HepG2 (cell line): ENCODE data around the gene NLRP6. TPM values are rescaled to one million over a fixed set of nuclear protein-coding genes. Genes with fewer than 3 reads are reported as not detected.

Source experiments
- ATAC-seq: fragments of 200-7000 bp; cut with Tn5 transposase; 3 replicates; pipeline ENCODE4 v1.9.1; 2020; ENCODE audit warnings: mild to moderate bottlenecking, moderate library complexity
- BruUV-seq: library from RNA; stranded (reverse); fragments of 400-500 nt; replicated peaks from 2 replicates; lab custom pipeline; 2021; lab: Mats Ljungman, UMichigan
- CTCF ChIA-PET: fragments of 300-600 bp; formaldehyde crosslinking; extraction: SDS; loops from one replicate; lab custom pipeline; 2021; ENCODE audit warnings: low total read pairs, inconsistent platforms, low intra/inter-chr PET ratio; lab: Yijun Ruan, JAX
- POLR2A ChIA-PET: fragments of 350-600 bp; sonication (Branson Sonifier 250); formaldehyde crosslinking; loops from one replicate; lab custom pipeline; 2020; ENCODE audit warnings: antibody characterized with exemption, inconsistent platforms; lab: Yijun Ruan, JAX
- DNase-seq: peaks from one replicate; pipeline ENCODE4 v3.0.0-alpha.2; 2015; ENCODE audit warnings: low spot score
- FAIRE-seq: peaks from 3 replicates; lab custom pipeline; 2011; peaks lifted over from hg19 to GRCh38; lab: Jason Lieb, UNC
- H2AFZ ChIP-seq: one replicate; pipeline ENCODE4 v1.6.1; 2011; ENCODE audit warnings: low read length, inconsistent platforms
- H3K27ac ChIP-seq: fragments of 300-600 bp; 3 replicates; pipeline ENCODE4 v1.8.0; 2011; ENCODE audit warnings: mixed run types, mild to moderate bottlenecking, mixed read lengths, low read length, inconsistent platforms; ENCODE audit not compliant: insufficient read depth; ENCODE audit errors: extremely low read length
- H3K27me3 ChIP-seq, 2 experiments: fragments of 200-600 bp in 1 of 2; 2 replicates in 1 of 2; 3 replicates in 1 of 2; pipeline versions ENCODE4 v1.6.0 to v1.8.0; 2011; ENCODE audit warnings: low read length in 2 of 2, mild to moderate bottlenecking in 2 of 2, moderate library complexity in 2 of 2, inconsistent platforms in 1 of 2; ENCODE audit not compliant: insufficient read depth in 2 of 2, control insufficient read depth in 1 of 2
- H3K36me3 ChIP-seq, 2 experiments: fragments of 200-600 bp in 1 of 2; replicated peaks in 1 of 2; 2 replicates in 1 of 2; 3 replicates in 1 of 2; pipeline versions ENCODE4 v1.5.1 to v1.8.0; 2011; ENCODE audit warnings: low read length in 2 of 2, inconsistent platforms in 1 of 2; ENCODE audit not compliant: insufficient read depth in 2 of 2, control insufficient read depth in 1 of 2
- H3K4me1 ChIP-seq: 2 replicates; pipeline ENCODE4 v1.5.1; 2012; ENCODE audit warnings: low read length, inconsistent platforms; ENCODE audit not compliant: insufficient read depth
- H3K4me2 ChIP-seq: 2 replicates; pipeline ENCODE4 v1.6.0; 2011; ENCODE audit warnings: low read depth, low read length, inconsistent platforms
- H3K4me3 ChIP-seq, 3 experiments: fragments of 200-600 bp in 1 of 3; sonication (generic), shearing (Covaris generic) in 1 of 3; replicated peaks in 1 of 3; 2 replicates each; pipeline ENCODE4 v1.5.1; 2011 to 2016; ENCODE audit warnings: low read length in 3 of 3, inconsistent platforms in 2 of 3, low read depth in 2 of 3, mild to moderate bottlenecking in 2 of 3, control low read depth in 1 of 3, mixed read lengths in 1 of 3; ENCODE audit not compliant: insufficient read depth in 1 of 3
- H3K79me2 ChIP-seq: one replicate; pipeline ENCODE4 v1.6.1; 2011; ENCODE audit warnings: low read length, inconsistent platforms; ENCODE audit not compliant: insufficient read depth
- H3K9ac ChIP-seq: 2 replicates; pipeline ENCODE4 v1.6.0; 2011; ENCODE audit warnings: mild to moderate bottlenecking, low read depth, low read length, inconsistent platforms; ENCODE audit not compliant: insufficient read depth
- H3K9me3 ChIP-seq: 2 replicates; pipeline ENCODE4 v1.5.1; 2012; ENCODE audit warnings: mild to moderate bottlenecking, low read length
- H4K20me1 ChIP-seq: 2 replicates; pipeline ENCODE4 v1.6.0; 2011; ENCODE audit warnings: inconsistent platforms, mild to moderate bottlenecking, low read length, moderate library complexity; ENCODE audit not compliant: insufficient read depth
- PHF8 ChIP-seq: sonication (generic); formaldehyde crosslinking; IDR thresholded peaks from 2 replicates; pipeline ENCODE4 v1.5.0; 2020; ENCODE audit warnings: missing genetic modification reagents
- SAFB2 ChIP-seq: sonication (generic); formaldehyde crosslinking; IDR thresholded peaks from 2 replicates; pipeline ENCODE4 v1.5.1; 2020; ENCODE audit warnings: missing genetic modification reagents, low read depth, mild to moderate bottlenecking, borderline replicate concordance
- ZFP36L2 ChIP-seq: sonication (generic); formaldehyde crosslinking; IDR thresholded peaks from 2 replicates; pipeline ENCODE4 v1.4.0; 2020; ENCODE audit warnings: missing genetic modification reagents
- ZNF329 ChIP-seq: sonication (generic); formaldehyde crosslinking; IDR thresholded peaks from 2 replicates; pipeline ENCODE4 v1.9.0; 2021; ENCODE audit warnings: low read depth, mild to moderate bottlenecking, missing genetic modification reagents
- WGBS: methylation state at CpG from one replicate; pipeline ENCODE4 v1.1.6; 2017; ENCODE audit warnings: low lambda C conversion rate; 5-methylcytosine and 5-hydroxymethylcytosine counted together
- in situ Hi-C: cut with HindIII; loops from 2 replicates; pipeline ENCODE4 v1.10.0; 2017; ENCODE audit warnings: low pct_unique_long_range_greater_than_20kb; ENCODE audit not compliant: extremely low pct_ligation_motif_present
- intact Hi-C: fragments of 100-400 bp; cut with micrococcal nuclease; formaldehyde crosslinking; loops from one replicate; pipeline ENCODE4 v1.10.0; 2022; ENCODE audit not compliant: unreplicated experiment
- polyA plus RNA-seq, 8 experiments: library from polyadenylated mRNA; depleted of rRNA in 3 of 8; stranded (reverse) in 7 of 8; unstranded in 1 of 8; fragments of >200 nt; fragmentation: Illumina TruSeq in 4 of 8; extraction: Trizol in 4 of 8; gene quantifications; 2 replicates each; pipeline versions ENCODE4 v1.2.1 to v1.2.3, GENCODE V29; 2011 to 2016; ENCODE audit warnings: low read depth in 4 of 8, missing spikeins in 1 of 8, mixed read lengths in 1 of 8; ENCODE audit not compliant: insufficient read depth in 1 of 8
- total RNA-seq, 5 experiments: library from RNA; depleted of rRNA; stranded (reverse); fragments of >200 nt; fragmentation: Illumina TruSeq; extraction: Trizol; gene quantifications; 2 replicates each; pipeline ENCODE4 v1.2.3, GENCODE V29; 2016; ENCODE audit warnings: low read depth in 1 of 5
- TF ChIP-seq, protein P1 (sequence below), 2 experiments: sonication (generic) in 1 of 2; formaldehyde crosslinking in 1 of 2; IDR thresholded peaks; 2 replicates each; pipeline versions ENCODE4 v1.4.0 to v1.6.1; 2016 to 2020; ENCODE audit warnings: borderline replicate concordance in 1 of 2, low read depth in 1 of 2, mild to moderate bottlenecking in 1 of 2, missing genetic modification reagents in 1 of 2

NLRP6 gene
- total and polyA plus RNA-seq, 2 of the 13 experiments (the other 11 are each of a cell fraction or from before 2014, with no cell fraction given): not detected

DNA sequence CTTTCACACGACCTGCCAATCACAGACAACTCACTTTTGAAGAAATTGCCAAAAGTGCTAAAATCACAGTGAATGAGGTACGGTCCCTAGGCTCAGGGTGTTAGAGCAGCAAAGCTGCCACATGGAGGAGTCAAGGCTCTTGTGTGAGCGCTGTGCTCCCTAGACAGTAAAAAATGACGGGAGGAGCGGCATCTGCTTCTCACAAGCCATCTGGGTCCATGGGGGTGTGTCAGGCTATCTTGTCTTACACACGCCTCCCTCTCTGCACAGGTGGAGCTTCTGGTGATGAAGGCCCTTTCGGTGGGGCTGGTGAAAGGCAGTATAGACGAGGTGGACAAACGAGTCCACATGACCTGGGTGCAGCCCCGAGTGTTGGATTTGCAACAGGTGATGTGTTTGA, 26.7 kb upstream of the NLRP6 start (continued):
- TF ChIP-seq, protein P1, sequence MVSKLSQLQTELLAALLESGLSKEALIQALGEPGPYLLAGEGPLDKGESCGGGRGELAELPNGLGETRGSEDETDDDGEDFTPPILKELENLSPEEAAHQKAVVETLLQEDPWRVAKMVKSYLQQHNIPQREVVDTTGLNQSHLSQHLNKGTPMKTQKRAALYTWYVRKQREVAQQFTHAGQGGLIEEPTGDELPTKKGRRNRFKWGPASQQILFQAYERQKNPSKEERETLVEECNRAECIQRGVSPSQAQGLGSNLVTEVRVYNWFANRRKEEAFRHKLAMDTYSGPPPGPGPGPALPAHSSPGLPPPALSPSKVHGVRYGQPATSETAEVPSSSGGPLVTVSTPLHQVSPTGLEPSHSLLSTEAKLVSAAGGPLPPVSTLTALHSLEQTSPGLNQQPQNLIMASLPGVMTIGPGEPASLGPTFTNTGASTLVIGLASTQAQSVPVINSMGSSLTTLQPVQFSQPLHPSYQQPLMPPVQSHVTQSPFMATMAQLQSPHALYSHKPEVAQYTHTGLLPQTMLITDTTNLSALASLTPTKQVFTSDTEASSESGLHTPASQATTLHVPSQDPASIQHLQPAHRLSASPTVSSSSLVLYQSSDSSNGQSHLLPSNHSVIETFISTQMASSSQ (IDR thresholded peaks at IDR 0.05; ENCODE audit: low read depth): no peak
- TF ChIP-seq, protein P1 (CRISPR knock-in tag; IDR thresholded peaks at IDR 0.05; ENCODE audit: borderline replicate concordance): no peak
- no peak for TF ChIP-seq PHF8 (CRISPR knock-in tag)

DNA sequence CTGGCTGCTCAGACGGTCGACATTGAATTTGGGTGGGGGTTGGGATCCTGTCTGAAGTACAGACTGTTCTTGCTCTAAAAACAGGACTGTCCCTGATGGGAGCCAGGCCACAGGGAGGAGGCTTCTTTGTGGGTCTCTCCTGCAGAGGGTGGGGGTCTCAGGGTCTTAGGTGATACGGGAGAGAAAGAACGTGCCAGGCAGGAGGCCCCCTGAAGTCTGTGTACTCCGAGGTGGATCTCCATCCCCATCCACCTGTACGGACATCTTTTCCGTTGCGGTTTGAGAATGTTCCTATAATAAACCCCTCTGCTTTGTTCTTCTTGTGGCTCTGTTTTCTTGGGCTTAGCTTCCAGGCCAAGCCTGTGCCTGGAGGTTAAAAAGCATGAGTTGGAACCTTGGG, 25.5 kb upstream of the NLRP6 start:
- ChIA-PET POLR2A (no interaction called here), CTCF (no interaction called here)
- H3K79me2 ChIP-seq: no peaks in the 10 kb centered on the region
- no peak overlapping the region for H3K4me3 ChIP-seq
- H3K9ac ChIP-seq: no peak overlapping the region
- no peak for FAIRE-seq
- TF ChIP-seq ZFP36L2 (CRISPR knock-in tag) (no peak), SAFB2 (CRISPR knock-in tag) (no peak), ZNF329 (CRISPR knock-in tag) (no peak)
- TF ChIP-seq, all 625 proteins: peak for 0
- no TSS peak for BruUV-seq
- no peak for ATAC-seq
- Histone ChIP-seq H4K20me1 (no peaks in the 10 kb centered on the region), H3K9me3 (no peaks in the 10 kb centered on the region), H3K27me3 (no peaks in the 10 kb centered on the region), H3K4me1 (peaks cover 8% of the 10 kb centered on the region; the same call in 1 of the 2 replicates), H2AFZ (no peak overlapping the region), H3K27ac (no peak overlapping the region), H3K36me3 (peaks cover 28 to 45% of the 10 kb centered on the region in 2 experiments; a peak in 4 of 5 replicates), H3K4me2 (no peak overlapping the region)
- in situ Hi-C loops: no loop called here
- no peak for DNase-seq
- intact Hi-C loops: no loop called here
- WGBS: 98% methylated on average over 8 of the region's 8 CpGs
